Measurements from ENCODE around the gene ARHGEF1.

Gene ARHGEF1

GRCh38 chr19:41956621-41957020 lies 73.6 kb downstream of the ARHGEF1 start:
- Histone ChIP-seq H3K9me3 (ENCODE audit: insufficient read depth, low read depth, low read length) (no peaks in the 10 kb centered on the region), H3K9ac (ENCODE audit: low read depth, low read length, poor library complexity, severe bottlenecking) (no peak overlapping the region), H4K20me1 (ENCODE audit: insufficient read depth, low read length, poor library complexity, severe bottlenecking) (no peaks in the 10 kb centered on the region), H3K36me3 (ENCODE audit: insufficient read depth, low read length) (no peaks in the 10 kb centered on the region), H3K4me3 (ENCODE audit: low read length, poor library complexity, severe bottlenecking) (no peak overlapping the region), H3F3A (ENCODE audit: low read depth) (no peaks in the 10 kb centered on the region), H3K4me1 (ENCODE audit: insufficient read depth, low read length, poor library complexity, severe bottlenecking) (peaks cover 12% of the 10 kb centered on the region), H3K4me2 (ENCODE audit: low read depth, low read length, poor library complexity, severe bottlenecking) (no peak overlapping the region), H3K9me2 (replicated peaks; ENCODE audit: low read depth, low read length) (no peaks in the 10 kb centered on the region), H2AFZ (ENCODE audit: low read length) (no peak overlapping the region), H3K79me2 (ENCODE audit: insufficient read depth, low read length) (no peaks in the 10 kb centered on the region), H3K27me3 (ENCODE audit: insufficient read depth, low read length, poor library complexity, severe bottlenecking) (no peaks in the 10 kb centered on the region)
- TF ChIP-seq, protein P1, sequence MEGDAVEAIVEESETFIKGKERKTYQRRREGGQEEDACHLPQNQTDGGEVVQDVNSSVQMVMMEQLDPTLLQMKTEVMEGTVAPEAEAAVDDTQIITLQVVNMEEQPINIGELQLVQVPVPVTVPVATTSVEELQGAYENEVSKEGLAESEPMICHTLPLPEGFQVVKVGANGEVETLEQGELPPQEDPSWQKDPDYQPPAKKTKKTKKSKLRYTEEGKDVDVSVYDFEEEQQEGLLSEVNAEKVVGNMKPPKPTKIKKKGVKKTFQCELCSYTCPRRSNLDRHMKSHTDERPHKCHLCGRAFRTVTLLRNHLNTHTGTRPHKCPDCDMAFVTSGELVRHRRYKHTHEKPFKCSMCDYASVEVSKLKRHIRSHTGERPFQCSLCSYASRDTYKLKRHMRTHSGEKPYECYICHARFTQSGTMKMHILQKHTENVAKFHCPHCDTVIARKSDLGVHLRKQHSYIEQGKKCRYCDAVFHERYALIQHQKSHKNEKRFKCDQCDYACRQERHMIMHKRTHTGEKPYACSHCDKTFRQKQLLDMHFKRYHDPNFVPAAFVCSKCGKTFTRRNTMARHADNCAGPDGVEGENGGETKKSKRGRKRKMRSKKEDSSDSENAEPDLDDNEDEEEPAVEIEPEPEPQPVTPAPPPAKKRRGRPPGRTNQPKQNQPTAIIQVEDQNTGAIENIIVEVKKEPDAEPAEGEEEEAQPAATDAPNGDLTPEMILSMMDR (conservative IDR thresholded peaks at IDR 0.05; ENCODE audit: low read length), result no peak
- TF ChIP-seq EZH2phosphoT487 (IDR thresholded peaks at IDR 0.05; ENCODE audit: borderline replicate concordance), result no peak
